Inflammatory macrophage treated with lipopolysaccharide for 1 hour (primary cell): ENCODE measurements around the gene P2RY8.
"Not testable (repeated sequence)": the region's sequence is repeated elsewhere in the genome, so short reads cannot be mapped to it uniquely, and the experiment has no call there.

ENCODE experiments used
- DNase-seq, 2 donors: peaks; one replicate each; pipeline ENCODE4 v3.0.0-alpha.2; 2020 to 2022

The P2RY8 gene

DNA sequence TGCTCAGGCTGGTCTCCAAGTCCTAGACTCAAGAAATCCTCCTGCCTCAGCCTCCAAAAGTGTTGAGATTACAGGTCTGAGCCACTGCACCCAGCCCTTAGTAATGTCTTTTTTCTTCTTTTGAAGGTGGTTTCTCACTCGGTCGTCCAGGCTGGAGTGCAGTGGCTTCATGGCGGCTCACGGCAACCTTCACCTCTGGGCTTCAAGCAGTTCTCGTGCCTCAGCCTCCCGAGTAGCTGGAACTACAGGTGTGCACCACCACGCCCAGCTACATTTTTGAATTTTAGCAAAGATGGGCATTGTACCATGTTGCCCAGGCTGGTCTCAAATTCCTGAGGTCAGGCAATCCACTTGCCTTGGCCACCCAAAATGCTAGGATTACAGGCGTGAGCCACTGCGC lies 52.0 kb downstream of the P2RY8 start:
- DNase-seq: no peak

DNA sequence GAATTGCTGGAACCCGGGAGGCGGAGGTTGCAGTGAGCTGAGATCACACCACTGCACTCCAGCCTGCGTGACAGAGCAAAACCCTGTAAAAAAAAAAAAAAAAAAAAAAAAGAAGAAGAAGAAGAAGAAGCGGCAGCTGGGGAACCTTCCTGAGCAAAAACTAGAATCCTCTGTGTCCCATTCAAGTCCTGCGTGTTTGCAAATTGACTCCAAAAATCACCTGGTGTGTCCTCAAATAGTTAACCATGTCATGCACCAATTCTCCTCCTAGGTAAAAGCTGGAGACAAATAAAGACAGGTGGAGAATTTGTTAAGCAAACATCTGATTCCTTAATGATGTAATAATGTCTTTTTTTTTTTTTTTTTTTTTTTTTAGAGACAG lies 52.4 kb downstream of the P2RY8 start:
- DNase-seq: peak in 1 of 2 donors; percentile 27

DNA sequence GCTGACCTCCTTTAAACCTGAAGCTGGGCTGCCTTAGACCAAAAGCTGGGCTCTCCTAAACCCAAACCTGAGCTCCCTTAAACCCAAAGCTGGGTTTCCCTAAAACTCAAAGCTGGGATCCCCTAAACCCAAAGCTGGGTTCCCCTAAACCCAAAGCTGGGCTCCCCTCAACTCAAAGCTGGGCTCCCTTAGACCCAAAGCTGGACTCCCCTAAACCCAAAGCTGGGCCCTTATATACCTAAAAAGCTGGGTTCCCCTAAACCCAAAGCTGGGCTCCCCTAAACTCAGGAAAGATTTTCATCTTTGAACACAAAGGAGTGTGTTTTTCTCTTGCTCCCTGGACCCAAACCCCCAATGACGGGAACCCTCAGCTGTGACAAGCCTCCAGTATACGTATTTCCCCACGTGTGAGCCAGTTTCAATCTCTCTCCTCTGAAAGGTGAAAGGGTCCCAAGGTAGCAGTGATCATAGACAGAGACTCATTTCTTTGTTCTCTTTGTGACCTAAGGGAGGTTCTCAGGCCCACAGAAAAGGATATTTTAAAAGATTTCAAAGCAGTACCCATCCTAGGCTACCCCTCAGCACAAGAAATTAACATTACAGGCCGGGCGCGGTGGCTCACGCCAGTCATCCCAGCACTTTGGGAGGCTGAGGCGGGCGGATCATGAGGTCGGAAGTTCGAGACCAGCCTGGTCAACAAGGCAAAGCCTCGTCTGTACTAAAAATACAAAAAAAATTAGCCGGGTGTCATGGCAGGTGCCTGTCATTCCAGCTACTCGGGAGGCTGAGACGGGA lies 52.9 kb downstream of the P2RY8 start:
- DNase-seq: no peak

DNA sequence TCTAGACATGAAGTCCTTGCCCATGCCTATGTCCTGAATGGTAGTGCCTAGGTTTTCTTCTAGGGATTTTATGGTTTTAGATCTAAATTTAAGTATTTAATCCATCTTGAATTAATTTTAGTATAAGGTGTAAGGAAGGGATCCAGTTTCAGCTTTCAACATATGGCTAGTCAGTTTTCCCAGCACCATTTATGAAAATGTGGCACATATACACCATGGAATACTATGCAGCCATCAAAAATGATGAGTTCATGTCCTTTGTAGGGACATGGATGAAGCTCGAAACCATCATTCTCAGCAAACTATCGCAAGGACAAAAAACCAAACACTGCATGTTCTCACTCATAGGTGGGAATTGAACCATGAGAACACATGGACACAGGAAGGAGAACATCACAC lies 54.5 kb downstream of the P2RY8 start:
- not testable (repeated sequence) for DNase-seq

DNA sequence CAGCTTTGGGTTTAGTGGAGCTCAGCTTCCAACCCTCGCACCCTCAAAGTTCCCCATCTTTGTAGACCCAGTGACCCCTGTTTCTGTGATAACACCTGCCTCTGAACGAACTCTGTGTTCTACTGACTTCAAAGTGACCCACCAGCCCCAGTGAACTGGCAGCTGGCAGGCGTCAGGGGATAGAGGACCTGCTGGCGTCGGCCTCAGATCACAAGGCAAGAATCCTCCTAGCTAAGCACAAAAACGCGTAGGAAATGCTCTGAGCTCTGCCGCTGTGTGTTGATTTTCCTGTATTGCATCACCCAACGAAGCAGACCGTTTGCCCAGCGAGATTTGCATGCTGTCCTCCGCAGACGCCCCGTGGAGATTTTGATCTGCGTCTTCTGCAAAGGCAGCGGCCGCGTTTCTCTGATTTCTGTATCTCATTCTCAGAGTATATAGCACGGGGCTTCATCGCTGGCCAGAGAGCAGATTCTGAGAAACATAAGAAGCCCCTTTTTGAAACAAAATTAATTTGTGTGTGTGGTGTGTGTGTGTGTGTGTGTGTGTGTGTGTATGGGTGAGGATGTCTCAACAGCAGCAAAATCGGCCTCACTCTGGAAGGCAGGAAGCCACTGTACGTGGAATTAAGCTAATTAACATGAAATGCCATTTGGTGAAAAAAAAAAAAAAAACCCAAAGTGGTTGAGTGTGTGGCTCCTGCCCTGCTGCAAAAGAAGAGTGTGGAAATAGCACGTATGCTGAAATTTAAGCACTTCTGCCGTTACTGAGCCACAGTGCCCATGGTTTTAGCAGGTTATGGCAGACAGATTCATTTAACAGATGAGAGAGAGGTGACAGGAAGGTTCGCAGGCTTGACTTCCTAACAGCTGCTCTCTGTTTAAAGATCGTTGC lies 55.1 kb downstream of the P2RY8 start:
- peak; percentile 92 to 94 for DNase-seq

DNA sequence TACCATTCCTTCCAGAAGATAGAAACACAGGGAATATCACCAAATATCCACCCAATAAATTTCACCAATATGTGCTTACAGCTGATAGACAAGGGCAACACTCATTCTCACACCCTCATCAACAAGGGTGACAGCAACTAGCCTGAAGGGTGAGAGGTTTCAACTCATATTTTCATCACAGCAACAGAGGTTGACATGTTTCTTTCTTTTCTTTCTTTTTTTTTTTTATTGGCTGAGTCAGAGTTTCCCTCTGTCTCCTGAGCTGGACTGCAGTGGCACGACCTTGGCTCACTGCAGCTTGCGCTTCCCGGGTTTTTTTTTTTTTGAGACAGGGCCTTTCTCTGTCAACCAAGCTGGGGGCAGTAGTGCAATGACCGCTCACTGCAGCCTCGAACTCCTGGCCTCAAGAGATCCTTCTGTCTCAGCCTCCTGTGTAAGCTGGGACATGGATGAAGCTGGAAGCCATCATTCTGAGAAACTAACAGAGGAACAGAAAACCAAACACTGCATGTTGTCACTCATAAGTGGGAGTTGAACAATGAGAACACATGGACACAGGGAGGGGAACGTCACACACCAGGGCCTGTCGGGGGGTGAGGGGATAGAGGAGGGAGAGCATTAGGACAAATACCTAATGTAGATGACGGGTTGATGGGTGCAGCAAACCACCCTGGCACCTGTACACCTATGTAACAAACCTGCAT lies 56.8 kb downstream of the P2RY8 start:
- DNase-seq: no peak

DNA sequence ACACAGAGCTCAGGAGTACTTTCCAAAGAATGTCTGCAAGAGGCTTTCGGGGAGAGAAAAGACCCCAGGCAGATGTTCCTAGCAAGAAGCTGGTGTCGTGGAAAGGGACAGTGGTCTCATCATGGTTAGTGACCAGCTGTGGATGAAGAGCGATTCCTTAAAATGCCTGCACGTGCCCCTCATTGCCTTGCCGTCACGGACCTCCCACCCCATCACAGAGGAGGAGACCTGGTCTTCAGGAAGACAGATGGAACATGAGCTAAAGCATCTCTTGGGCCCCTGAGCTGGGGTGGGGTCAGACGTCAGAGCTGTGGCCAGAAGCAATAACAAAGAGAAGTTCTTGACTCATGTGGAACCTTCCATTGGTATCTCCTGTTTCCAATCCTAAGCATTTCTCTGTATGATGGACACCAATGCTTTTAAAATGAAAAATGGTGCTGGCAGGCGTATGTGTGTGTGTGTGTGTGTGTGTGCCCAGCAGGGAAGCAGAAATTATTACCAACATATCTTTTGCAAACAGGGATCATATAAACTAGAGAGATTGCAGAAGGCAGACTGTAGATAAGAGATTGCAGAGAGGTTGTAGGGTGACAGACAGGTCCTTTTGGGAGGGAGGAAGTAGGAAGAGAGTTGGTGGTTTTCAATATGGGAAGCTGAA lies 59.1 kb downstream of the P2RY8 start:
- no peak for DNase-seq

DNA sequence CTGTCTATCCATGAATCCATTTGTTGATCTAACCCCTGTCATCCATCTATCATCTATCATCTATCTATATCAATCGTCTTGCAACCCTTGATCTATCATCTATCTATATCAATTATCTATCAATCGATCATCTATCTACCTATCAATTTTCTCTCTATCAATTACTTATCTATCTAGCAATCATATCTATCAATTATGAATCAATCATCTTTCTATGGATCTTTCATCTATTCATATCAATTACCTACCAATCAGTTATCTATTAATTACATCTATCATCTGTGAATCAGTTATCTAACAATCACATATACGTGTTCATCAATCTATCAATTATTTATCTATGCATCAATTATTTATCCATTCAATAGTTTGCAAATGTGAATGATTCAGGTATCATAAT lies 59.8 kb downstream of the P2RY8 start:
- no peak for DNase-seq

DNA sequence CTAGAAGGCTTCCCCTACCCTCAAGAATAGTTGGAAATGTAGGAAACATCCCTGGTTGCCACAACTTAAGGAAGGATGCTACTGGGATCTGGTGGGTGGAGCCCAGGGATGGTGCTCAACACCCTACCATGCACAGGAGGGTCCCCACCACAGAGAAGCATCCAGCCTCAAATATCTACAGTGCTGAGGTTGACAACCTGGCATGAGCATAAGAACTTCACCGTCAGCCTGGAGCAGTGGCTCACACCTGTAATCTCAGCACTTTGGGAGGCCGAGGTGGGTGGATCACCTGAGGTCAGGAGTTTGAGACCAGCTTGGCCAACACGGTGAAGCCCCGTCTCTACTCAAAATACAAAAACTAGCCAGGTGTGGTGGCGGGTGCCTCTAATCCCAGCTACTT lies 60.3 kb downstream of the P2RY8 start:
- DNase-seq: no peak

DNA sequence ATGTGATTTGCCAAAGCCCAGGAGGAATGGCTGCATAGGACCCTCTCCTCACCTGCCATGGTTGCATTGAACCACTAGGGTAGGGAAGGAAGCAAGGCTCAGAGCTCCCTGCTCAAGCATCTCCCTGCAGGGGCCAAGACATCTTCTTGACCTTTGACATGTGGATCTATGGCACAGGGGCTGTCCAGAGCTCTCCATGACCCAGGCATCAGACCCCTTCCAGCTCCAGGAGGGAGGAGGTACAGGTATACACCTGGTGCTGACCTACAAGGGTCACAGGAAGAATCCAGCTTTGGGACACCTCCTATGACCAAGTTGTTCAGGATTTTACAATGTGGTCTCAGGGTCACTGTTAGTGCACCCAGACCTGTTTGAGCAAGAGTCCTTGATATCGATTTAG lies 61.1 kb downstream of the P2RY8 start:
- DNase-seq: no peak

DNA sequence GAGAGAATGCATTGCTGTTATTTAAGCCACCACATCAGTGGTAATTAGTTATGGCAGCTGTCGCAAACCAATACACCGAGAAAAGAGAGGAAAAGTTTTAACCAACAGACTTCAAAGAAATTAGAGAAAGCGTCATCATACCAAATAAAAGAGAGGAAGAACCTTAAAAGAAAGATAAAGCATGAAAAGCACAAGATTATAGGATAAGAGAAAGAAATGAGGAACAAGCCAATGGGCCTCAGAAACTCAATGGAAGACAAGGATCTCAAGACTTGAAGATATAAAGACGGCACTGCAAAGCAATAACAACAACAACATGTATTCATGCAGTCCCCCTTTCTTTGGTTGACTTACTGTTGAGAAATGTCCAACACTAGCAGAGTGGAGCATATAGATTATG lies 61.5 kb downstream of the P2RY8 start:
- no peak for DNase-seq

DNA sequence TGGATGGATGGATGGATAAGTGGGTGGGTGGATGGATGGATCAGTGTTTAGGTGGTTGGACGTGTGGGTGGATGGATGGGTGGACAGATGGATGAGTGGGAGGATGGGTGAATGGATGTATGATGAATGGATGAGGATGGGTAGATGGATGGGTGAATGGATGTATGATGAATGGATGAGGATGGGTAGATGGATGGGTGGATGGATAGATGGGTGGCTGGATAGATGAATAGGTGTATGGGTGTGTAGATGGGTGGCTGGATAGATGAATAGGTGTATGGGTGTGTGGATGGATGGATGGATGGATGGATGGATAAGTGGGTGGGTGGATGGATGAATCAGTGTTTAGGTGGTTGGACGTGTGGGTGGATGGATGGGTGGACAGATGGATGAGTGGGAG lies 62.4 kb downstream of the P2RY8 start:
- not testable (repeated sequence) for DNase-seq

DNA sequence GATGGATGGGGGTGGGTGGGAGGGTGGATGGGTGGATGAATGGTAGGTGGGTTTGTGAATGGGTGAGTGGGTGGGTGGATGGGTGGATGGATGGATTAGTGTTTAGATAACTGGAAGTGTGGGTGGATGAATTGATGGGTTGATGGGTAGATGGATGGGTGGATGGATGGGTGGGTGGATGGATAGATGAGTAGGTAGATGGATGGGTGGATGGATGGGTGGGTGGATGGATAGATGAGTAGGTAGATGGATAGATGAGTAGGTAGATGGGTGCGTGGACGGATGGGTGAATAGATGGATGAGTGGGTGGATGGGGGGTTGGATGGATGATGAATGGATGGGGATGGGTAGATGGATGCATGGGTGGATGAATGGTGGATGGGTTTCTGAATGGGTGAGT lies 64.0 kb downstream of the P2RY8 start:
- no peak for DNase-seq

DNA sequence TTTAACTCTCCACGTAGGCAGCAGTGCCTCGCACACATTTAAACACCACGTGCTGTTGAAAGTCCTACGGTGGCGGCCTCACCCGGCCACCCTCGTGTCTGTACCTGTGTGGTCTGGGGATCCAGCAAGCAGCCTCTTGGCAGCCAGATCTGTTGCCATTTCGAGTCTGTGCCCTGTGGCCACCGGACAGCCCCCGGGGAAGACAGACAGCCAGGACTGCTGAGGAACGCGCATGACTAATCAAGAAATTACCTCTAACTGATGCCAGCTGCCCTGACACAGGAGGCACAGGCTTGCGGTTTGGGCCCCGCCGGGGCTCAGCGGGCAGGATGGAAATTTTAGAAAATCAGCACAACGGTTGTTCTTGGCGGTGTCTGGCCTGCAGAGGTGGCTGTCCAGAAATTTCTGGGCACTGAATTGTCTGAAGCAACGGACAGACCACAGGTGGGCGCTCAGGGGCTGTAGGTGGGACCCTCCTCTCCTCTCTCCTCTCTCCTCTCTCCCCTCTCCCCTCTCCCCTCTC lies 68.7 kb downstream of the P2RY8 start:
- DNase-seq: no peak

DNA sequence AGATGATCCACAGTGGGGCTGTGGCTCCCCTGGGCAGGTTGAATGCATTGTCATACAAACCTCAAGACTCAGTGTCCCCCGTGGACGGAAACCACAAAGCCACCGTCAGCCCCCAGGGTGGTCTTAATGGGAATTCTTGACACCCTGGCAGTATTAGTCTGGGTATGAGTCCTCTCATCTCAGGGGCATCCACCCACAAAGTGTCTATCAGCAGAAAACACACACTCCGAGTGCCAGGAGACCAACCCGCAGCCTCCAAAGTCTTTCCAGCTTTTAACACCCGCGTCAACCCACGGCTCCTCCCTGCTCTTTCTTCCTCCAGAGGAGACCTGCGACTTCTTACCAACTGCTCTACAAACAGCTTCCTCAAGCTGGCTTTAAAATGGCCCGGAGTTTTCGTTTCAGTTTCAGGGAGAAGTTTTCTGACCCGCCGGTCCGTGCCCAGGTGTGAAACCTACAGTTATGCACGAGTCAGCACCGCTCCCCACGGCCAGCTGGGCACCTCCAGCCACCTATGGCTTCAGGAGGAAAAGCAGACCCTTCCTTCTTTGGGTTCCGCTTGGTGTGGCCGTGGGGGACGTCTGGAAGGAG lies 69.9 kb downstream of the P2RY8 start:
- DNase-seq: peak; percentile 44 to 60

DNA sequence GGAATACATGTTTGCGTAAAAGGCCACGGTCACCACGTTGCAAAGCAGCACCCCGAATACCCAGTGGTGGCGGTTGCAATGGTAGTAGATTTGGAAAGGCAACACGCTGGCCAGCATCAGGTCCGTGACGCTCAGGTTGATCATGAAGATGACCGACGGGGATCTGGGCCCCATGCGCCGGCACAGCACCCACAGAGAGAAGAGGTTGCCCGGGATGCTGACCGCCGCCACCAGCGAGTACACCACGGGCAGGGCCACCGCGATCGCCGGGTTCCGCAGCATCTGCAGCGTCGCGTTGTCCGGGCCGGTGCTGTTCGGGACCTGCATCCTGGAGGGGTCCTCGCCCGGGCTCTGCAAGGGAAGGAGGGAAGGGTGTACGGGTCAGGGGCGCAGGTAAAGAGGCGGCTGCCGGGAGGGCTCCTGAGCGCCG lies 70.7 kb downstream of the P2RY8 start:
- no peak for DNase-seq

DNA sequence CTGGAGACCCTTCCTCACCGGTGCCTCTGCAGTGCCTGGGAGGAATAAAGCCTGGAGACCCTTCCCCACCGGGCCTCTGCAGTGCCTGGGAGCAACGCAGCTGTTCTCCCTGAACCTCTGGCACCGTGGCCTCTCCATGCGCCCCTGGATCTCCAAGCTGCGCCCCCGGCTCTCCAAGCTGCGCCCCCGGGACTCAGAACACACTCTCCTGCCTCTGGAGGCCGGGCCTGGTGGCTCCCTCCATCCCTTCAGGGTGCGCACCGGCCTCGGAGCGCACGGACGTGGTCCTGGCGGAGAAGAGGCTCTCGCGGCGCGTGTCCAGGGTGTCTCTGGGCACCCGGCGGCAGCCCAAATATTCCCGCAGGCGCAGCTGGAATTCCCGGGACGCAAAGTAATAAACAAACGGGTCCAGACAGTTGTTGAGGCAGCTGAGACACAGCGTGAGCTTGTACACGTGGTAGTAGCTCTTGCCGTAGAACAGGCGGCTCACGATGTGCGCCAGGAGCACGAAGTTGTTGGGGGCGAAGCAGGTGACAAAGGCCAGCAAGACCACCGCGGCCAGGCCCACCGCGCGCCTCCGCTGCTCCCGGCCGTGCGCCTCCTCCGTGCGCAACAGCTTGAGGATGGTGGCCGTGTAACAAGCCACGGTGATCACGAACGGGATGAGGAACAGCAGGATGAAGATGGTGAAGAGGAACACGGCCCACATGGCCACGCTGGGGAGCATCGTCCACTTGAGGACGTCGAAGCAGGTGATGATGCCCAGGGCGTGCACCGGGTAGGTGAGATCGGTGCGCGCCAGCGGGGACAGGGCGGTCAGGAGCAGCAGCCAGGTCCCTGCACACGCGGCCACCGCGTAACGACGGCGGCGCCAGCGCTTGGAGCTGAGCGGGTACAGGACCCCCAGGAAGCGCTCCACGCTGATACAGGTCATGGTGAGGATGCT lies 71.4 kb downstream of the P2RY8 start:
- no peak for DNase-seq

DNA sequence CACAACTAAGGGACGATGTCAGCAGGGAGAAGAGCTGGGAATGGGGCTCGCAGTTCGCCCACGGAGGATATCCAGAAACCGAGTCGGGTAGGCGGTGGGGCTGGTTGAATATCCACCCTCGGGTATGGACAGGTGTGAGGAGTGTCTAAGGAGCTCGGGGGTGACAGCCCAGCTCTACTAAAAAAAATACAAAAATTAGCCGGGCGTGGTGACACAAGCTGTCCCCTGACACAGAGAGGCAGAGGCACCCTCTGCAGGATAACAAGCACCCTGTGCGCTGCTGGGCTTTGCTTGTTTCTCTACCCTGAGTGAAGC lies 72.1 kb downstream of the P2RY8 start:
- DNase-seq: no peak

DNA sequence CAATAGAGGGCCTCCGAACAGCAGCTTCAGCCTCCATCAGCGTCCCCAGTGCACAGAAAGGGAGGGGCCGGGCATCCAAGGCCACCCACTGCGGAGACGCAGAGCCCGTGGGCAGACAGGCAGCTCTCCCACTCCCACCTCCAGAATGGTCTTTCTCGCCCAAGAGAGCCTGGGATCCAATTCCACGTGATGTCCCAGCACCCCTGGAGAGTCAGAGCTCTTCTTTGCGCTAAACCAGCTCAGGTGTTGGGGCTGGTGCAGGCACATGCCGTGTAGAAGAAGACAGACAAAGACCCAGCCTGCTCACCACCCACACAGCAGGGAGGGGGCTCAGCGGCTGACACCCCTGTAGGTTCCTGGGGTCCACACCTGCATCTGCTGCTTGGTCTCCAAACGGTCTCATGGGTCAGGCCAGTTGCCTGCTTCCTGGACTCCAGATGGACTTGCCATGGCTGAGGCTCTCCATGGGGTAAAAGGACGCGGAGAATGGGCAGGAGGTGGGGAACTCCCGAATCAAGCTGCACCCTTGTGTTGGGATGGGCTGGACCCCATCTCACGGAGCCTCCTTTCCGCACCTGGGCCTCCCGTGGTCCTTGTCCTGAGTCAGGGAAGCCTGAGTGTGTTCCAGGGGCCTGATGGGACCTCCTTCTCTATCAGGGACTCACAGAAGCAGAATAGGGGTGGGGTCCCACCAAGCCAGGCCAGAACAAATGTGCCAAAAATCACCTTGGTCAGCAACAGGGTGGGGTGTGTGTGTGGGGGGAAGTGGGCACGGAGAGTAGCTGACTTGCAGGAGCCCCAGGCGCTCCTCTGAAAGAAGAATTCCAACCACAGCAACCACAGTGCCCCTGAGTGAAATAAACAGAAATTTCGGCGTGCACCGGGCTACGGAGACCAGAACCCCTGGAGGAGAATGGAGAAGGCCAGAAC lies 72.7 kb downstream of the P2RY8 start:
- no peak for DNase-seq

DNA sequence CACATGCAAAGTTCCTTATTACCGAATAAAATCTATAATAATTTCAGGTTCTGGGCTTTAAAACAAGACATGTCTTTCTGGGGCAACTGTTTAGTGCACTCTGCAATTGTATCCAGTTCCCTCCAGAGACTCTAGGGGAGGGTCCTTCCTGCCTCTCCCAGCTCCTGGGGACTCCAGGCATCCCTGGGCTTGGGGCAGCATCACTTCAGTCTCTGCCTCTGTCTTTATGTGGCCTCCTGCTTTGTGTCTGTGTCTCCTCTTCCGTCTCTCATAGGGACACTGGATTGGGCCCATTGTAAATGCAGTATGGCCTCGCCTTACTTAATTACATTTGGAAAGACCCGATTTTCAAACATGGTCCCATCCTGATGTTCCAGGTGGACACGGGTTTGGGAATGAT lies 73.4 kb downstream of the P2RY8 start:
- DNase-seq: no peak
